NCI-H146 (cell line): ENCODE measurements around the gene FGGY.
"Not testable (repeated sequence)": the region's sequence is repeated elsewhere in the genome, so short reads cannot be mapped to it uniquely, and the experiment has no call there.

Experiments
- DNase-seq: peaks from one replicate; lab custom pipeline; 2025; lab: John Stamatoyannopoulos, UW

FGGY gene

GRCh38 chr1:59289570-59289969 lies 7.3 kb upstream of the FGGY start:
- DNase-seq: no peak

GRCh38 chr1:59290193-59290949 lies 6.5 kb upstream of the FGGY start:
- DNase-seq: peak; percentile 61

GRCh38 chr1:59291561-59291960 lies 5.3 kb upstream of the FGGY start:
- DNase-seq: no peak

GRCh38 chr1:59292562-59292961 lies 4.3 kb upstream of the FGGY start:
- no peak for DNase-seq

GRCh38 chr1:59293206-59293605 lies 3.7 kb upstream of the FGGY start:
- no peak for DNase-seq

- DNase-seq: no peak
These were observed 3.0 kb upstream of the FGGY start for GRCh38 chr1:59293849-59294248.

- DNase-seq: no peak
These were observed 2.5 kb upstream of the FGGY start for GRCh38 chr1:59294423-59294822.

- peak; percentile 37 for DNase-seq
These were observed 1.3 kb upstream of the FGGY start for GRCh38 chr1:59295618-59296017.

GRCh38 chr1:59298026-59298583 lies 1.2 kb downstream of the FGGY start:
- no peak for DNase-seq

GRCh38 chr1:59298710-59299346 lies 1.9 kb downstream of the FGGY start:
- DNase-seq: no peak

GRCh38 chr1:59299670-59300069 lies 2.8 kb downstream of the FGGY start:
- not testable (repeated sequence) for DNase-seq

- DNase-seq: no peak
These were observed 5.4 kb downstream of the FGGY start for GRCh38 chr1:59302297-59302696.

- DNase-seq: no peak
These were observed 6.0 kb downstream of the FGGY start for GRCh38 chr1:59302871-59303270.

GRCh38 chr1:59305188-59305587 lies 8.3 kb downstream of the FGGY start:
- DNase-seq: no peak

GRCh38 chr1:59307591-59307990 lies 10.7 kb downstream of the FGGY start:
- DNase-seq: no peak

- no peak for DNase-seq
These were observed 11.9 kb downstream of the FGGY start for GRCh38 chr1:59308839-59309238.

GRCh38 chr1:59309392-59309791 lies 12.5 kb downstream of the FGGY start:
- no peak for DNase-seq

GRCh38 chr1:59309795-59310548 lies 13.1 kb downstream of the FGGY start:
- no peak for DNase-seq

GRCh38 chr1:59310549-59311250 lies 13.8 kb downstream of the FGGY start:
- DNase-seq: no peak

GRCh38 chr1:59314776-59315528 lies 18.1 kb downstream of the FGGY start:
- no peak for DNase-seq
